Suppressor macrophage (primary cell): ENCODE results near the gene ZNF524.

Experiments used
- DNase-seq, 4 experiments: peaks; one replicate each; pipeline ENCODE4 v3.0.0-alpha.2; 2020 to 2022

The ZNF524 gene

DNA sequence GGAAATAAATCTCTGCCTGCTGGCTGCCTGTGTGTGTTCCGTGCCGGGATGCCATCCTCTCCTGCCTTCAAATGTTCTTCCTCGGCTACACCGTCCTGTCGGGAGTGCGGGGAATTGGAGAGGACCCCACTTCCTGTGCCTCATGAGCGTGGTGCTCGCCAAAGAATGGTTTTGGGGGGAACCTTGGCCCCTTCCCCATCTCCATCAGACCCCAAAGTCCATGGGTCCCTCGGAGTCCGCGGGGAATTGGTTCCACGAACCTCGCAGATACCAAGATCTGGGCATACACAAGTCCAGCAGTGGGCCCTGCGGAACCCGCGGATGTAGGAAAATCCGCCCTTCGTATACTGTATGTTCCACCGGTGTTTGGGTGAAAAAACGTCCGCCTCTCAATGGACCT lies 3.0 kb downstream of the ZNF524 start:
- no peak for DNase-seq

DNA sequence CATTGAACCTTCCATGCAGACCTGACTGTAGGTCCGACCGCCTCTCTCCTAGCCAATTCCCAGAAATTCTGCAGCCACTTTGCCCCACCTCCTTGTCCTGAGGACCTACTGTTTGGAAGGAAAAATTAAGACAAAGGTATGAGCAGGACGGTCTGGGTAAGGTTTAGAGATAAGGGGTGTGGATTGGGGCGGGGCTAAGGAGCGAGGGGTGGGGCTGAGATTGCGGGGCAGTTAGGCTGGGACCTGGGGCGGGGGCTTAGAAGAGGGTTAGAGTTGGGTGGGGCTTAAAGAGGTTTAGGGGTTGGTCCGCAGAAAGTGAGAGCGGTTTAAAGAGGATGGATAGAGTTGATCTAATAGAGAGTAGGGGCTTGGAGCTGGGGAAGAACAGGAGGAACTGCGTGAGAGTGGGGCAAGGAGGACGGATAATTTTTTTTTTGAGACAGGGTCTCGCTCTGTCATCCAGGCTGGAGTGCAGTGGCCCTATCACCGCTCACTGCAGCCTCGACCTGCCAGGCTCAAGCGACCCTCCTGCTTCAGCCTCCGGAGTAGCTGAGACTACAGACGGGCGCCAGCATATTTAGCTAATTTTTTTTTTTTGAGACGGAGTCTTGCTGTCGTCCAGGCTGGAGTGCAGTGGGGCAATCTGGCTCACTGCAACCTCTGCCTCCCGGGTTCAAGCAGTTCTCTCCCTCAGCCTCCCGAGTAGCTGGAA lies 3.6 kb downstream of the ZNF524 start:
- DNase-seq = no peak

DNA sequence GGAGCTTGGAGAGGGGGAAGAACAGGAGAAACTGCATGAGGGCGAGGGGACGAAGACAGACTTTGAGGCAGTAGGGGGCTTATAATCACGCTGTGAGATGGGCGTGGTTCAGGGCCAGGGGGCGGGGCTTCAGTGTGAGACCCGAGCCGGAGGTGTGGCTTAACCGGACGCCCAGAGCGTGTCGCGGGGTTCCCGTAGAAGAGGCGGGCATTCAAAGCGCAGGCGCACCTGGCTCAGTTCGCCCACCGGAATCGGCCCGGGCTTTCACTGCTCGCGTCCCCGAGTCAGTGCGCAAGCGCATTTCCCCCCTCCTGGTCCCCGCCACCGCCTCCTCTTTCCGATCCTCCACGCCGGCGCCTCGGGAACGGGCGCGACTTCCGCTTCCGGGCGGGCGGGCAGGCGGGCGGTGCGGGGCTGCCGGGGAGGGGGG lies 5.1 kb downstream of the ZNF524 start:
- peak; percentile 98 to 99 (median 99) for DNase-seq

DNA sequence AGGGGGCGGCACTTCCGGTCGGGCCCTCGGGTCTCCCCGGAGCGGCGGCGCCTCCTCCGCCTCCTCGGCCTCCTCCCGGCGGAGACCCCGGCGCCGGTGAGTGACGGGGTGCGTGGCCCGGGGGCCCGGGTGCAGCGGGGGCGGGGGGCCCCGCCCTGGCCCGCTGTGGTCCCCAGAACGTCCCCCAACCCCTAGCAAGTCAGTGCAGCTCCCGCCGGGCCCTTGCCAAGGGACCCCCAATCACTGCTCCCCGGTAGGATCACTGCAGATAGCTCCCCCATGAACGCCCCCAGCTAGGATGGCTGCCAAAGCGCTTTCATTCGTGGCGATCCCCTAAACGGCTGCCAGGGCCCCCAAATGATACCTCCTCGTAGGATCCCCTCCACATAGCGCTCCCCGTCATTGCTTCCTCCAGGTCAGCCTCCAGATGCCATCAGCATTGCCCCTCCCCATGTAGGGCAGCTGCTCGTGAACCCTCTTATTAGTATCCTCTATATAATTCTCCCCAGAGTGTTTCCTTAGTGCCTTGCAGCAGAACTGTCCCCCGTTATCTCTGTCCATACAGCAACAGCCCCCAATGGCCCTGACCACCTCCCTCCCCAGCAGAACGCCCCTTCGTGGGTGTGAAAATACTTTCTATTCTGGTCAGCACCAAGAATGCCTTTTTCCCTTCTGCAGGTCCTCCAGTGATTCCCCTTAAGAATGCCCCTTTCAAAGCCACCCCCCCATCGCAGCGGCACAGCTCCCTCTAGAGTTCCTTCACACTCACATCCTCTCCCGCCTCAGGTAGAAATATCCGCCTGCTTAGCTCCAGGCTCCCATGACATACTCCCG lies 5.8 kb downstream of the ZNF524 start, which contains the start of gene ZNF865:
TSS of gene ZNF865 (plus strand) at position 11 of the 834 bp plus-strand sequence. CDS start 7,972 bp downstream, outside the sequence.
- peak; percentile 67 to 82 (median 75) for DNase-seq

DNA sequence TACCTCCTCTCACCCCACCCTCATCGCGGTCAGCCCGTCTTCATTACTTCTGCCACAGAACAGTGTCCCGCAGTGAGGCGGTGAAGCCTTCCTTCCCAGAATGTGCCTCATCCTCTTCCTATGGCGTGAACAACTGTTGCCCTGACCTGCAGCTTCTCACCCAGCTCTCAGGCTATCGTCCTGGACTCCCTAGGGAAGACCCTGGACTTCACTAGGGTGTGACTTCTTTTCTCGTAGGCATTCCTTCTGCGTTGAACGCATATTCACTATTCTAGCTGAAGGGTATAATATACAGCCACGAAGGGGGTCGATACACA lies 6.3 kb downstream of the ZNF524 start:
- no peak for DNase-seq

DNA sequence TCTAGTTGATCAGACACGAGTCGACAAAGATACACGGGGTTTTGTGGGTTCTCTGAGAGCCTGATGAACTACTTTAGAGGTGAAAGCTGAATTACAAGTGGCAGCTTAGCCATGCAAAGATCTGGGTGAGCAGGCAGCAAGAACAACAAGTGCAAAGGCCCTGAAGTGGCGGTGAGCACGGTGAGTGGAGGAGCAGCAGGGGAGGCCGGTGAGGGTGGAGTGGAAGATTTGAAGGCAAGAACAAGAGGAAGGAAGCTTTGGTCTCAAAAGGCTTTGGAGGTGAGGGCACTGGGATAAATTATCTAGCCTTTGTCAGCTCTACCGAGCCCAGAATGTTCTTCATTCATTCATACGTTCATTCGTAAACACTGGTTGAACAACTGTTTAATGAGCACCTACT lies 6.7 kb downstream of the ZNF524 start:
- DNase-seq = no peak

DNA sequence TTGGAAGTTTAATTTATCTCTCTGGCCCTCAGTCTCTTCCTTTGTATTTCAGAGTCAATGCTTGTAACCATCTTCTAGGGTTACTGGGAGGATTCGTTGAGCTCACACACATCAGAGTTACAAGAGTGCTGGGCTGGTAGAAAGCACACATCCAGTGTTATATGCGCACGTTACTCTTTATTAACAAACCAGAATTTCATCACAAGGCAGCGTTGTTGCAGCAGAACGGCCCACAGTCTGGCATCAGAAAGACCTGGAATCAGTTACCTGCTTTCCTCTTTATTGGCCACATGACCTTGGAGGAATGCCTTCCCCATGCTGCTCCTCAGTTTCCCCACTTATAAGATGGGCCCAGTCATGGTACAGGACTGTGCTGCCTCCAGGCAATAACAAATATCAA lies 9.2 kb downstream of the ZNF524 start:
- no peak for DNase-seq

DNA sequence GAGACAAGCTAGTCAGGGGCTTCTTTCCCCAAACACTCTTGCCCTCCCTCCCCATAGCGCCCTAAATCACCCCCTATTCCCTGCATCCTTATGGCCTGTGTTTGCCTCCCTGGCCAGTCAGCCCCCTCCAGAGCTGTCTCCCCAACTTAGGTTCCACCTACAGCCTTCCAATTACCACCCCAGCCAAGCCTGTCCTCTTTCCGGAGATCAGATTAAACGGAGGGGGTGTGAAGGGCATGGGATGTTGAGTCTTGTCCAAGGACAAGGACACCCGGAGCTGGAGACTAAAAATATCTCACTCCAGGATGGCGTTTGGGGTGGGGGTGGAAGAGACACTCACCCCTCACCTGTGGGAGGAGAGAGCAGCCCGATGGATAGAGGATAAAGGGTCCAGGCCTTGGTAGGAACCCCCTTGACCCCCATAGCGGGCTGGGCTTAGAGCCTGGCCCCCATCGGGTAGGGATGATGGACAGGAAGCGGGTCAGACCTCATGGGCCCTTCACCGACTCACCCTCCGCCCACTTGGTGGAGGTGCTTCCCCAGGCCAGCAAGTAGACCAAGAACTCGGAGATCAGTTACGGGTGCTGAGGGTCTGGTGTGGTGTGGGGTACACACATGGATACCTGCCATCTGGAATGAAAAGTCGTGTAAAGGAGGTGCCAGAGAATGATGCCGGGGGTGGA lies 11.4 kb downstream of the ZNF524 start:
- DNase-seq = no peak

DNA sequence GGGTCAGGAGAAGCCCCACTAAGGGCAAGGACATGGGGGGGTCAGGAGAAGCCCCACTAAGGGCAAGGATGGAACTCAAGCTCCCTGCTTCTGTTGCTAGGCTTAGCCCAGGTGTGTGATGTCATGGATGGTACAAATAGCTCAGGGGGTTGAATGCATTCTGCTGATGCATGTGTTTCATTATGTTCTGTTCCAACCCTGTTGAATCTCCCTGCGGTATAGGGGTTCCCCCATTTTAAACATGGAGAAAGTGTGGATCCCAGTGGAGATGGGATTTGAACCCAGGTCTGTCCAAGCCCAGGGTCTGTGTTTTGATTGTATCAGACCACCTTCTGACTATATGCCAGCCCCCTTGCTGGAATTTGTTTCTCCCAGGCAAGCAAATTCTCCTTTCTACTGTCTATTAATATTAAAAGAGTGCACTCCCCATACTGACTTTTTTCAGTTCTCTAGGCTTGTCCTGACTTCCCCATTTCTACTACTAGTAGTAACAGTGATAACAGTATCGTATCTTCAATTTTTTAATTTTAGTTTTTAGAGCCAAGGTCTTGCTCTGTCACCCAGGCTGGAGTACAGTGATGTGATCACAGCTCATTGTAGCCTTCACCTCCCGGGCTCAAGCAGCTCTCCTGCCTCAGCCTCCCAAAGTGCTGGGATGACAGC lies 12.0 kb downstream of the ZNF524 start:
- peak in 1 of 4 experiments; percentile 39 for DNase-seq

DNA sequence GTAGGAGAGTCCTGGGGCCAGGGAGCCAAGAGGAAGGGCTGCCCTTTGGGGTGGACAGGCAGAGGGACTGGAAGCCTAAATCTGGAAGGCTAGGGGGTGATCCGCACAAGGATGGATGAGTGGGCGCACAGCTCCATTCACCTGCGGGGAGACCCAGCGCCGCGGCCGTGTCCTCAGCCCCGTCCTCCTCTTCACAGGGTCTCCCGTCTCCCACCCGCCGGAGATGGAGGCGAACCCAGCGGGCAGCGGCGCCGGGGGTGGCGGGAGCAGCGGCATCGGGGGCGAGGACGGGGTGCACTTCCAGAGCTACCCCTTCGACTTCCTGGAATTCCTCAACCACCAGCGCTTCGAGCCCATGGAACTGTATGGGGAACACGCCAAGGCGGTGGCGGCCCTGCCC lies 13.3 kb downstream of the ZNF524 start:
- DNase-seq = no peak

DNA sequence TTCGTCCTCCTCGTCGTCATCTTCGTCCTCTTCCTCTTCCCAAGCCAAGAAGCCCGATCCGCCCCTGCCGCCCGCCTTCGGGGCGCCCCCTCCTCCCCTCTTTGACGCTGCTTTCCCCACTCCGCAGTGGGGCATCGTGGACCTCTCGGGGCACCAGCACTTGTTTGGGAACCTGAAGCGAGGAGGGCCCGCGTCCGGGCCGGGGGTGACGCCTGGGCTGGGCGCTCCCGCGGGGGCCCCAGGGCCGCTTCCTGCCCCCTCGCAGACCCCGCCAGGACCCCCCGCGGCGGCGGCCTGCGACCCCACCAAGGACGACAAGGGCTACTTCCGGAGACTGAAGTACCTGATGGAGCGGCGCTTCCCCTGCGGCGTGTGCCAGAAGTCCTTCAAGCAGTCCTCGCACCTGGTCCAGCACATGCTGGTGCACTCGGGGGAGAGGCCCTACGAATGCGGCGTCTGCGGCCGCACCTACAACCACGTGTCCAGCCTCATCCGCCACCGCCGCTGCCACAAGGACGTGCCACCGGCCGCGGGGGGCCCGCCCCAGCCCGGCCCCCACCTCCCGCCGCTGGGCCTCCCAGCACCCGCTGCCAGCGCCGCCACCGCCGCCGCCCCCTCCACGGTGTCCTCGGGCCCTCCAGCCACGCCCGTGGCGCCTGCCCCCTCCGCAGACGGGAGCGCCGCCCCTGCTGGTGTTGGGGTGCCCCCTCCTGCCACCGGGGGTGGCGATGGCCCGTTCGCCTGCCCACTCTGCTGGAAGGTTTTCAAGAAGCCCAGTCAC lies 14.0 kb downstream of the ZNF524 start:
- DNase-seq = no peak

DNA sequence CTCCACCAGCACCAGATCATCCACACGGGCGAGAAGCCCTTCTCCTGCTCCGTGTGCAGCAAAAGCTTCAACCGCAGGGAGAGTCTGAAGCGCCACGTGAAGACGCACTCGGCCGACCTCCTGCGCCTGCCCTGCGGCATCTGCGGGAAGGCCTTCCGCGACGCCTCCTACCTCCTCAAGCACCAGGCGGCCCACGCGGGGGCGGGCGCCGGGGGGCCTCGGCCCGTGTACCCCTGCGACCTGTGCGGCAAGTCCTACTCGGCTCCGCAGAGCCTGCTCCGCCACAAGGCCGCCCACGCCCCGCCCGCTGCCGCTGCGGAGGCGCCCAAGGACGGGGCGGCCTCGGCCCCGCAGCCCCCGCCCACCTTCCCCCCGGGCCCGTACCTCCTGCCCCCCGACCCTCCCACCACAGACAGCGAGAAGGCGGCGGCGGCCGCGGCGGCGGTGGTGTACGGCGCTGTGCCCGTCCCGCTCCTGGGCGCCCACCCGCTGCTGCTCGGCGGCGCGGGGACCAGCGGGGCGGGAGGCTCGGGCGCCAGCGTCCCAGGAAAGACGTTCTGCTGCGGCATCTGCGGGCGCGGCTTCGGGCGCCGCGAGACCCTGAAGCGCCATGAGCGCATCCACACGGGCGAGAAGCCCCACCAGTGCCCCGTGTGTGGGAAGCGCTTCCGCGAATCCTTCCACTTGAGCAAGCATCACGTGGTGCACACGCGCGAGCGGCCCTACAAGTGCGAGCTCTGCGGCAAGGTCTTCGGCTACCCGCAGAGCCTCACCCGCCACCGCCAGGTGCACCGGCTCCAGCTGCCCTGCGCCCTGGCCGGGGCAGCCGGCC lies 14.8 kb downstream of the ZNF524 start:
- DNase-seq = no peak

DNA sequence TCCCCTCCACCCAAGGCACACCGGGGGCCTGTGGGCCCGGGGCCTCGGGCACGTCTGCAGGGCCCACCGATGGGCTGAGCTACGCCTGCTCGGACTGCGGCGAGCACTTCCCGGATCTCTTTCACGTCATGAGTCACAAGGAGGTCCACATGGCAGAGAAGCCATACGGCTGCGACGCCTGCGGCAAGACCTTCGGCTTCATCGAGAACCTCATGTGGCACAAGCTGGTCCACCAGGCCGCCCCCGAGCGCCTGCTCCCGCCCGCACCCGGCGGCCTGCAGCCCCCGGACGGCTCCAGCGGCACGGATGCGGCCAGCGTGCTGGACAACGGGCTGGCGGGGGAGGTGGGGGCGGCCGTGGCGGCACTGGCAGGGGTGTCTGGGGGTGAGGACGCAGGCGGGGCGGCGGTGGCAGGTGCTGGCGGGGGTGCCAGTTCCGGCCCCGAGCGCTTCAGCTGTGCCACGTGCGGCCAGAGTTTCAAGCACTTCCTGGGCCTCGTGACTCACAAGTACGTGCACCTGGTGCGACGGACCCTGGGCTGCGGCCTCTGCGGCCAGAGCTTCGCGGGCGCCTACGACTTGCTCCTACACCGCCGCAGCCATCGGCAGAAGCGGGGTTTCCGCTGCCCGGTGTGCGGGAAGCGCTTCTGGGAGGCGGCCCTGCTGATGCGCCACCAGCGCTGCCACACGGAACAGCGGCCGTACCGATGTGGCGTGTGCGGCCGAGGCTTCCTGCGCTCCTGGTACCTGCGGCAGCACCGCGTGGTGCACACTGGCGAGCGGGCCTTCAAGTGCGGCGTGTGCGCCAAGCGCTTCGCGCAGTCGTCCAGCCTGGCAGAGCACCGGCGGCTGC lies 15.7 kb downstream of the ZNF524 start:
- DNase-seq = no peak

DNA sequence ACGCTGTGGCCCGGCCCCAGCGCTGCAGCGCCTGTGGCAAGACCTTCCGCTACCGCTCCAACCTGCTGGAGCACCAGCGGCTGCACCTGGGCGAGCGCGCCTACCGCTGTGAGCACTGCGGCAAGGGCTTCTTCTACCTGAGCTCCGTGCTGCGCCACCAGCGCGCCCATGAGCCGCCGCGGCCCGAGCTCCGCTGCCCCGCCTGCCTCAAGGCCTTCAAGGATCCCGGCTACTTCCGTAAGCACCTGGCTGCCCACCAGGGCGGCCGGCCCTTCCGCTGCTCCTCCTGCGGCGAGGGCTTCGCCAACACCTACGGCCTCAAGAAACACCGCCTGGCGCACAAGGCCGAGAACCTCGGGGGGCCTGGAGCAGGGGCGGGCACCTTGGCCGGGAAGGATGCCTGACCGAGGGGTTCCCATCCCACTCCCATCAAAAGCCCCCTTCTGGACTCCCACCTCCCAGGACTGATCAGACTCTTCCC lies 16.3 kb downstream of the ZNF524 start:
- no peak for DNase-seq

DNA sequence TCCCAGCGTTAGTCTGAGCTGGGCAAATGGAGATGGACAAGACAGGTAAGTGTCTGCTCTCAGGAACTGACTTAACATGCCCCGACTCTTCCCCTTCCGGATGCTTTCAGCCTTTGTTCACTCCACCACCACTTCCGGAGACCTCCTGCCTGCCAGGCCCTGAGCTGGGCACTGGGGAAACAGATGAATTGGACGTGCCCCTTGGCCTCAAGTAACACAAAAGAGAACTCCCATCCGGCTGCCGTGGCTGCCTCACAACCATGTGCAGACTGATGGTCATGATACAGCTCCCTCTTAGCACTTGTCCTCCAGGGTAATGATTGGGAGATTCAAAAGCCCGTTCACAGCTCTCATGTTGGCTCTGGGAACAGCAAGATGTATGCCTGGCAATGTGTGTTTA lies 17.3 kb downstream of the ZNF524 start:
- DNase-seq = no peak

DNA sequence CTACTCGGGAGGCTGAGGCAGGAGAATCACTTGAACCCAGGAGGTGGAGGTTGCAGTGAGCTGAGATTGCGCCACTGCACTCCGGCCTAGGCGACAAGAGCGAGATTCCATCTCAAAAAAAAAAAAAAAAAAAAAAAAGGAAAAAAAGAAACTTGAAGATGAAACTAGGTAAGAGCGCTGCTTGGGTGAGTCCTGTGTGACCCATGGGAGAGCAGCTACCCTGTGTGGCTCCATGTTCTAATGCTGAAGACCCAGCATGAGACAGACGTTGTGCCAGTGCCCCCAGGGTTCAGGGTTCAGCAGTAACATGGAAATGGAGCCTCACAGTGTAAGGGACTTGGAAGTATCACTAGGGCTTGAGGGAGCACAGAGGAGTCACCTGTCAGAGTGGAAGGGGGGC lies 18.3 kb downstream of the ZNF524 start:
- DNase-seq = no peak

DNA sequence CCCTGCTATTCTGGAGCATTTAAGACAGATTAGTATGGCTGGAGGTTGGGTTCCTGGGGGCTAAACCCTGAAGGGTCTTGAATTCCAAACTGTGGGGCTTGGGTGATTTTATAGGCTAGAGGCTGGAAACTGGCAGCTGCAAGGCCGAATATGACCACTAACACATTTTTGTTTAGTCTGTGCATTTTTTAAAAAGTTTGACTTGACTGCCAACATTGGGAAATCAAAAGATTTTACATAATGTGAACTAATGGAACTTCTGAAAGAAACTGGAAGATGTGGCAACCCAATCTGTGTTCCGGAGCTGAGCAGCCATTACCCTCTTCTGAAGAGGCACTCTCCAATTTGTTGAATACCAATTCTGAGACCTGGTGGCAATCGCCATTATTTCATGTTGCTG lies 19.2 kb downstream of the ZNF524 start:
- peak in 2 of 4 experiments; percentile 45 to 47 for DNase-seq

DNA sequence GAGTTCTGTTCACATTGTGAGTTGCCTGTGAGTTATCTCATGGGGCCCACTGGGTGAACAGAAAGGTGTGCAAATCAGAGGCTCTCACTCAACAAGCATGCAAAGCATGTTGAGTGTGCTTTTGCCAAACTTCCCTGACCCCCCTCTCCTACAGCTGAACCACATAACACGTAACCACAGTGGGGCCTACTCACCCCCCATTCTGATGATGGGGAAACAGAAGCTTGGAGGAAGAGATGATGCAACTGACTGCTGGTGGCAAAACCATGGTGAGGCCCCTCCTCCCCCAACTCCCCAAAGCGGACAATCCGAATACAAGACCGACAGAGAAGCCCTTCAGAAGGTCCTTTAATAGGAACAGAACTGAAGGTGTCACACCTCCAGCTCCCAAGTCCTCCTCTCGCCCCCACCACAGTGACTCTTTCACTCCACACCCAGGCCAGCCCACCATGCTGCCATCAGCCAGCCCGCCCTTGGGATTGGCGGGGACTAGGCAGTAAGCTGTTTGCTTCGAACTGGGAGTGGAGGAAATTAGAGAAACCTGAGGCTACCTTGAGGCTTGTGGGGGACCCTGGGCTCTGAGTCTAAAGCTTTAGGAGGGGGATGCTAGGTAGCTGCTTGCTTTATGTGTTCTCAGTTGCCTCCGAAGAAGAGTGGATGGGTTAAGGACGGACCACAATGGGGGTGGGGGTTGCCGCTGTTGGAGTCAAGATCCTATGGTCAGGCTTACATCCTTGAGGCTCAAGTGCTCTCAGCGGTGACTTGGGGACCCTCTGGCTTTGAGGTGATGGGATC lies 20.5 kb downstream of the ZNF524 start:
- DNase-seq = peak; percentile 38 to 66 (median 62)

DNA sequence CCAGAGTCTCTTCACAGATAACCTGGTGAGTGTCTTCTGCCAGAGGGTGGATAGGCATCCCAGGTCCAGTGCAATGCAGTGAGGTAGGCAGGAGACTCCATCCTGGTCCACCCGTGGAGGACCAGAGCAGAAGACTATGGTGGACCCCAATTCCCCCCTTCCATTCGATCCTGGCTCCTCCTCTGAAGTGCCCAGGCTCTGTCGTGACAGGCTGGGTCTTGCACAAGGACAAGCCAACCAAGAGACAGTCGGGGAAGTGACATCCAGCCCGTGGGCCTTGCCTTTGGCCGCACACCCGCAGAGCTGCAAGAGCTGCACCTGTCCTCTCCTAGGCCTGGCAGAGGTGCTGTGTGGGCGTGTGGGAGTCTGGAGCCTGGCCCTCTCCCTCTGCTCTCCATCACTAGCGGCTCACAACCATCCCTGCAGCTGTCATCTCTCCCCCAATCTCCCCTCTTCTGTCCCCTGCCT lies 21.2 kb downstream of the ZNF524 start:
- no peak for DNase-seq
